ENCODE data around the gene FBXO28. TPM values are rescaled to one million over a fixed set of nuclear protein-coding genes. Genes with fewer than 3 reads are reported as not detected.

Gene FBXO28
- 14.5 and 15.5 TPM in 2 replicates for polyA plus RNA-seq

GRCh38 chr1:224113918-224114786, at the start of gene FBXO28:
Gene FBXO28 (plus strand): TSS chr1:224114111. CDS start chr1:224114130, 19 bp downstream.

DNA sequence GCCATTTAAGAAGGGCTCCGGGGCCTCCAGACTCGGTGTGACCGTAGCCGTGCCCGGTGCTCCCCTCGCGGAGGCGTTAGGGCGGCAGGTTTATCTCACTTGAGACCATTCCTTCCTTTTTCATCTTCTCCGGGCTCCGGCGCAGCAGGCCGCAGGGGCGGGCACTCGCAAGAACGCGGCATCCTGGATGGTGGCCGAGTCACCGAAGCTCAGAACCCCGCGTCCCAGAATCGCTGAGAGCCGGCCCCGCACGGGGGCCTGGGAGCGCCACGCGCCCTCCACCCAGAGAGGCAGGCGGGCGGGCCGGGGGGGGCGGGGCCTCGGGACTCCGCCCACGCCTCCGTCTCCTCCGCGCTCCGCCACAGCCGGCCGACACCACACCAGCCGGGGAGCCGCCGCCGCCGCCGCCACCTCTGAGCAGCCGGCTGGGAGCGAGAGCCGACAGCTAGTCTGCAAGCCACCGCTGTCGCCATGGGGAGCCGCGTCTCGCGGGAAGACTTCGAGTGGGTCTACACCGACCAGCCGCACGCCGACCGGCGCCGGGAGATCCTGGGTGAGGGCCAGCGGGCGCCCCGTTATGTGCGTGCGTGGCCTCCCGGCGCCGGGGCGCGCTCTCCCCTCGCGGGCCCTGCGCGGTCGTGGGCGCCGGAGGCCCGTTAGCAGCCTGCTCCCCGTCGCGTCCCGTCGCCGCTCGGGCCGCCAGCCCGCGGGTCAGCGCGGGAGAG, 69.1 kb downstream of the FBXO28 start, which contains the start of gene DEGS1:
Gene DEGS1 (plus strand): TSS at position 375 of the 725 bp plus-strand sequence. CDS start 97 bp downstream, at position 472.

Other genes with a start within 250 kb of the FBXO28 start
- 154 and 163 TPM in 2 replicates for gene DEGS1, start 69.1 kb downstream of the FBXO28 start, polyA plus RNA-seq
- gene NVL, start 216.1 kb downstream of the FBXO28 start, polyA plus RNA-seq: 14.9 and 16.4 TPM in 2 replicates
- gene CNIH4, start 242.8 kb downstream of the FBXO28 start, polyA plus RNA-seq: 159 and 169 TPM in 2 replicates

All from Purkinje cell (primary cell).